Measurements from ENCODE around the gene COMMD9. TPM values are rescaled to one million over a fixed set of nuclear protein-coding genes. Genes with fewer than 3 reads are reported as not detected.

Gene COMMD9
- total and polyA plus RNA-seq, 2 of the 8 experiments (the other 6 are each of a cell fraction or from before 2014, with no cell fraction given), result 42.5 to 49.1 TPM

- FAIRE-seq, result no peak
- POLR2A ChIA-PET (ENCODE audit: partially characterized antibody), result interaction anchor here (0.6 to 1.7 kb wide), 2 partner anchors 132 to 135 kb away, joined by 3 to 4 read pairs; no protein-coding TSS in a partner anchor
- TF ChIP-seq PHF8 (conservative IDR thresholded peaks at IDR 0.05; ENCODE audit: low read depth, low read length) (no peak), RFX5 (IDR thresholded peaks at IDR 0.05; ENCODE audit: borderline replicate concordance, low read depth, low read length) (no peak), SP1 (IDR thresholded peaks at IDR 0.05; ENCODE audit: low read depth, low read length) (no peak), SIX5 (IDR thresholded peaks at IDR 0.05; ENCODE audit: low read depth, low read length) (no peak), JUND (IDR thresholded peaks at IDR 0.05; ENCODE audit: low read length) (no peak), SP2 (IDR thresholded peaks at IDR 0.05; ENCODE audit: low read length) (no peak), GTF2F1 (IDR thresholded peaks at IDR 0.05; ENCODE audit: borderline replicate concordance, low read depth, low read length) (no peak), RBBP5 (IDR thresholded peaks at IDR 0.05; ENCODE audit: borderline replicate concordance, low read depth, low read length) (no peak)
Observed at GRCh38 chr11:36241497-36241896, 47.7 kb downstream of the COMMD9 start.

More at GRCh38 chr11:36241497-36241896, 47.7 kb downstream of the COMMD9 start:
- Histone ChIP-seq H3K27me3 (replicated peaks in 1 of 4; ENCODE audit: control insufficient read depth in 3 of 4, extremely low read depth in 1 of 4, insufficient read depth in 3 of 4, low read length in 3 of 4) (no peaks in the 10 kb centered on the region), H4K20me1 (replicated peaks in 1 of 2; ENCODE audit: control insufficient read depth in 1 of 2, insufficient read depth in 2 of 2, low read length in 2 of 2) (peaks cover 0 to 2% of the 10 kb centered on the region in 2 experiments), H3K79me1 (ENCODE audit: low read depth, low read length) (no peaks in the 10 kb centered on the region; the same call in 1 of the 2 replicates), H3K9me3 (ENCODE audit: insufficient read depth in 2 of 2, low read depth in 1 of 2, low read length in 1 of 2) (no peaks in the 10 kb centered on the region), H3K27ac (ENCODE audit: low read depth, low read length) (no peak overlapping the region), H2BK20ac (ENCODE audit: low read length) (no peak overlapping the region), H3K4me1 (replicated peaks in 1 of 4; ENCODE audit: control insufficient read depth in 3 of 4, insufficient read depth in 4 of 4, low read length in 3 of 4) (no peaks in the 10 kb centered on the region), H2BK5ac (ENCODE audit: low read depth, low read length) (no peak overlapping the region), H3K36me3 (ENCODE audit: control insufficient read depth in 2 of 4, insufficient read depth in 4 of 4, low read length in 3 of 4) (no peaks in the 10 kb centered on the region), H3K4ac (replicated peaks; ENCODE audit: insufficient read length, low read depth, low read length) (no peak overlapping the region), H4K91ac (replicated peaks; ENCODE audit: insufficient read length, low read length) (no peak overlapping the region), H2BK120ac (replicated peaks; ENCODE audit: low read depth, low read length) (no peak overlapping the region), H4K8ac (ENCODE audit: extremely low read depth, insufficient read depth, low read length) (no peak overlapping the region), H2AFZ (ENCODE audit: low read length) (no peak overlapping the region), H4K5ac (ENCODE audit: insufficient read length, low read depth, low read length) (no peak overlapping the region), H3K4me3 (ENCODE audit: extremely low read depth in 1 of 4, insufficient read depth in 2 of 4, low read depth in 3 of 4, low read length in 4 of 4) (no peak overlapping the region), H3K9ac (replicated peaks in 1 of 4; ENCODE audit: extremely low read depth in 1 of 4, low read depth in 3 of 4, low read length in 3 of 4) (no peak overlapping the region), H3K79me2 (ENCODE audit: control insufficient read depth in 1 of 2, insufficient read depth in 2 of 2, low read length in 2 of 2) (no peaks in the 10 kb centered on the region), H2AK5ac (ENCODE audit: low read depth, low read length) (no peak overlapping the region), H3K18ac (ENCODE audit: extremely low read depth, low read length) (no peak overlapping the region), H3K14ac (ENCODE audit: insufficient read length) (no peak overlapping the region), H2BK15ac (ENCODE audit: low read length) (no peak overlapping the region), H3K23me2 (ENCODE audit: low read depth, low read length) (no peaks in the 10 kb centered on the region), H3K23ac (ENCODE audit: insufficient read length) (no peak overlapping the region), H3K4me2 (ENCODE audit: insufficient read depth in 1 of 2, low read depth in 2 of 2, low read length in 2 of 2) (no peak overlapping the region), H2BK12ac (ENCODE audit: low read depth, low read length) (no peak overlapping the region), H3K56ac (replicated peaks; ENCODE audit: insufficient read length, low read depth, low read length) (no peak overlapping the region)
- CTCF ChIA-PET (ENCODE audit: partially characterized antibody), result interaction anchor here (0.7 to 3.0 kb wide), 4 partner anchors 17 to 87 kb away, joined by 3 to 13 read pairs (median 3); no protein-coding TSS in a partner anchor
- no peak for DNase-seq (ENCODE audit: low read depth in 1 of 2, low spot score in 2 of 2)
- 87% methylated on average over 1 of the region's 1 CpG; no CpG with 5 or more reads in 1 of the 2 experiments for WGBS, 2 experiments (ENCODE audit: extremely low coverage in 1 of 2, insufficient coverage in 1 of 2, insufficient read length in 1 of 2, insufficient replicate concordance in 2 of 2, low coverage in 1 of 2, low lambda C conversion rate in 2 of 2, missing lambda C conversion rate in 1 of 2)

Data from H1 (cell line).